Karpas-422 (cell line): ENCODE data around the gene PTGES3L. TPM values are rescaled to one million over a fixed set of nuclear protein-coding genes. Genes with fewer than 3 reads are reported as not detected.
"Not testable (repeated sequence)": the region's sequence is repeated elsewhere in the genome, so short reads cannot be mapped to it uniquely, and the experiment has no call there.

Experiments
- DNase-seq: peaks from one replicate; pipeline ENCODE4 v3.0.0-alpha.2; 2015
- H2AFZ ChIP-seq: fragments of 200-600 bp; sonication (generic); 2 replicates; pipeline ENCODE4 v1.6.1; 2014; ENCODE audit warnings: antibody characterized with exemption, low read length, mixed read lengths
- H3K27ac ChIP-seq: fragments of 200-600 bp; sonication (generic); 2 replicates; pipeline ENCODE4 v1.5.1; 2014; ENCODE audit warnings: mild to moderate bottlenecking, low read length, moderate library complexity
- H3K27me3 ChIP-seq: fragments of 200-600 bp; sonication (generic); 2 replicates; pipeline ENCODE4 v1.6.1; 2014; ENCODE audit warnings: low read length, mixed read lengths
- H3K36me3 ChIP-seq: fragments of 200-600 bp; sonication (generic); 2 replicates; pipeline ENCODE4 v1.6.1; 2014; ENCODE audit warnings: low read length, mixed read lengths; ENCODE audit not compliant: insufficient read depth
- H3K4me1 ChIP-seq: fragments of 200-600 bp; sonication (generic); 2 replicates; pipeline ENCODE4 v1.6.1; 2014; ENCODE audit warnings: mild to moderate bottlenecking, low read length, mixed read lengths
- H3K4me2 ChIP-seq: fragments of 200-600 bp; sonication (generic); 2 replicates; pipeline ENCODE4 v1.6.1; 2014; ENCODE audit warnings: low read length, low read depth, mild to moderate bottlenecking; ENCODE audit not compliant: poor library complexity, severe bottlenecking
- H3K4me3 ChIP-seq: fragments of 200-600 bp; sonication (generic); 2 replicates; pipeline ENCODE4 v1.5.1; 2014; ENCODE audit warnings: mild to moderate bottlenecking, antibody characterized with exemption, low read length, mixed read lengths
- H3K79me2 ChIP-seq: fragments of 200-600 bp; sonication (generic); 2 replicates; pipeline ENCODE4 v1.6.1; 2014; ENCODE audit warnings: mild to moderate bottlenecking, low read length, mixed read lengths
- H3K9ac ChIP-seq: fragments of 200-600 bp; sonication (generic); 2 replicates; pipeline ENCODE4 v1.6.0; 2014; ENCODE audit warnings: low read length
- H3K9me2 ChIP-seq: fragments of 200-600 bp; sonication (generic), shearing (Covaris generic); replicated peaks from 2 replicates; pipeline ENCODE4 v1.6.0; 2014; ENCODE audit warnings: mild to moderate bottlenecking, low read length, moderate library complexity; ENCODE audit not compliant: insufficient read depth
- H3K9me3 ChIP-seq: fragments of 300-700, 200-600 bp; sonication (generic); 2 replicates; pipeline ENCODE4 v1.6.1; 2014; ENCODE audit warnings: low read length, mixed read lengths
- H4K20me1 ChIP-seq: fragments of 200-600 bp; sonication (generic); 2 replicates; pipeline ENCODE4 v1.6.1; 2014; ENCODE audit warnings: mild to moderate bottlenecking, antibody characterized with exemption, low read length, low read depth; ENCODE audit not compliant: insufficient read depth
- total RNA-seq: library from RNA; depleted of rRNA; stranded (reverse); fragments of >200 nt; shearing (Covaris generic); gene quantifications from 2 replicates; pipeline ENCODE4 v1.2.3, GENCODE V29; 2014; ENCODE audit warnings: low replicate concordance

Gene PTGES3L
- total RNA-seq, 1 experiment from 2014 or later: 0.45 TPM

DNA sequence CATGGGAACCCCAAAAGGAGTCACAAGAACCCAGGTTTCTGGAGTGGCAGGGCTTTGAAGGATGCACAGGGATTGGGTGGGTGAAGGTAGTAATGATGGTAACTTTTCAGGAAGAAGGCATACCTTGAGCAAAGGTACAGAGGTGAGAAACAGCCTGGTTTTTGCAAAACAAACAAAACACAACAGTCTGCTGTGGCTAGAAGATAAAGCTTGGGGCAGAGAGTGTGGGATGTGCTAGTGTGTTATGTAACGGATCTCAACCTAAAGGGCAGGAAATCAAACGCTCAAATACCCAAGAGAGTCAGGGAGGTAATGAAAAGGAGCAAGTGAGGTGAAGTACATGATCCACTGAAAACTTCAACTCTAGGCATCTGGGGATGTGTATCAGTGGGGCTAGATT, 4.6 kb downstream of the PTGES3L start:
- Histone ChIP-seq H3K79me2 (no peaks in the 10 kb centered on the region), H3K9me2 (no peaks in the 10 kb centered on the region), H3K27ac (no peak overlapping the region), H3K36me3 (no peaks in the 10 kb centered on the region), H3K9ac (no peak overlapping the region), H3K4me3 (no peak overlapping the region), H3K9me3 (no peaks in the 10 kb centered on the region), H3K4me2 (no peak overlapping the region), H3K27me3 (no peaks in the 10 kb centered on the region), H2AFZ (no peak overlapping the region), H3K4me1 (peaks cover 9% of the 10 kb centered on the region), H4K20me1 (no peaks in the 10 kb centered on the region)
- DNase-seq: no peak

- H3K36me3 ChIP-seq, H3K27ac ChIP-seq, H2AFZ ChIP-seq: not testable (repeated sequence)
These were observed 6.6 kb downstream of the PTGES3L start for GRCh38 chr17:42973323-42973722.

GRCh38 chr17:42971589-42971988, 8.3 kb downstream of the PTGES3L start:
- Histone ChIP-seq H3K9me3 (no peaks in the 10 kb centered on the region), H4K20me1 (no peaks in the 10 kb centered on the region), H3K4me1 (0 out of 2 replicates have a peak, but pooled peaks cover 3% of the 10 kb centered on the region), H3K27ac (no peak overlapping the region), H3K36me3 (no peaks in the 10 kb centered on the region), H3K9me2 (no peaks in the 10 kb centered on the region), H3K4me2 (no peak overlapping the region), H3K79me2 (no peaks in the 10 kb centered on the region), H2AFZ (no peak overlapping the region), H3K27me3 (no peaks in the 10 kb centered on the region), H3K9ac (no peak overlapping the region), H3K4me3 (no peak overlapping the region)
- DNase-seq: no peak

More at GRCh38 chr17:42973323-42973722, 6.6 kb downstream of the PTGES3L start:
- not testable (repeated sequence) for H3K4me2 ChIP-seq, H4K20me1 ChIP-seq, H3K9ac ChIP-seq, H3K9me2 ChIP-seq, H3K4me1 ChIP-seq, DNase-seq, H3K4me3 ChIP-seq, H3K79me2 ChIP-seq, H3K9me3 ChIP-seq, H3K27me3 ChIP-seq

- H3K4me1 ChIP-seq: peaks cover 8% of the 10 kb centered on the region
- no peaks in the 10 kb centered on the region for H4K20me1 ChIP-seq
- no peaks in the 10 kb centered on the region for H3K27me3 ChIP-seq
- no peaks in the 10 kb centered on the region for H3K9me3 ChIP-seq
- no peaks in the 10 kb centered on the region for H3K36me3 ChIP-seq
- H2AFZ ChIP-seq: no peak overlapping the region
- no peaks in the 10 kb centered on the region for H3K9me2 ChIP-seq
- no peak overlapping the region for H3K4me2 ChIP-seq
- H3K9ac ChIP-seq: no peak overlapping the region
- H3K27ac ChIP-seq: no peak overlapping the region
- peaks cover 6% of the 10 kb centered on the region for H3K79me2 ChIP-seq
- H3K4me3 ChIP-seq: no peak overlapping the region
- DNase-seq: peak; percentile 42
These were observed 10.8 kb downstream of the PTGES3L start for GRCh38 chr17:42969001-42969581.

GRCh38 chr17:42967925-42968324, 12.0 kb downstream of the PTGES3L start:
- no peaks in the 10 kb centered on the region for H4K20me1 ChIP-seq
- no peak overlapping the region for H3K4me2 ChIP-seq
- H3K9me2 ChIP-seq: no peaks in the 10 kb centered on the region
- no peak for DNase-seq
- peaks cover 17% of the 10 kb centered on the region for H3K79me2 ChIP-seq
- no peaks in the 10 kb centered on the region for H3K36me3 ChIP-seq
- H3K27me3 ChIP-seq: no peaks in the 10 kb centered on the region
- no peaks in the 10 kb centered on the region for H3K9me3 ChIP-seq
- H2AFZ ChIP-seq: no peak overlapping the region
- H3K4me1 ChIP-seq: peaks cover 15% of the 10 kb centered on the region
- H3K4me3 ChIP-seq: no peak overlapping the region
- no peak overlapping the region for H3K27ac ChIP-seq
- no peak overlapping the region for H3K9ac ChIP-seq

DNA sequence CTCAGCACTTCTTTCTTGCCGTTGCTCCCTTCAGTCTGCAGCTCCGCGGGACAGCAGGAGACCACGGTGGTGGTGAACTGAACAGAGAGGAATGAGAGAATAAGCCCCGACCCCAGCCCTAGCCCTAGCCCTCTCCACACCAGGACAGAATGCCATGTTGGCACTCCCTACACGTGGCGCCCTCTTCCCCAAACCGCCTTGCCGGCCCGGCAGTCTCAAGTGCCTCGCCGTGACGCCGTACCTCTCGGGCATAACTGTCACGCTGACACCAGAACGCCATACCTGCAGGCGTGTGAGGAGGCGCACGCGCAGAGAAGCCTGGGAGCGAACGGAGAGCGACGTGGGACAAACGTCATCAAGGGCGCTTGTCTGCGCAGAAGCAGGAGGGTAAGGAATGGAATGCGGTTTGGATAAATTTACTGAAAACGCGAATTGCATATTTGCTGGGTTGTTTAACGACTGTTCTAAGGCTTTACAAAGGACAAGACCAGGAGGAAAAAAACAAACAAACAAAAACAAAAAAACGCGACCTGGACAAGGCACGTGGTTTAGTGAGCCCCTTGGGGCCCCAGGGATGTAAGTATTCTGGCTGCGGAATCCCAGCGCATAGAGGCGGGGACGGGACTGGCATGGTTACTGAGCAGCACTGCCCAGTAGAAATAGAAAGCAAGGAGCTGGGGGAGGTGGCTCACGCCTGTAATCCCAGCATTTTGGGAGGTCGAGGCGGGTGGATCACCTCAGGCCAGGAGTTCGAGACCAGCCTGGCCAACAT, 15.5 kb downstream of the PTGES3L start, which contains the start of gene AARSD1:
Gene AARSD1 (minus strand): TSS at position 294 of the 772 bp plus-strand sequence. CDS start 14 bp downstream, at position 280.
- Histone ChIP-seq H3K36me3 (peaks cover 20% of the 10 kb centered on the region), H3K4me2 (peak within 1 kb of the TSS; percentile 82), H3K4me3 (peak within 1 kb of the TSS; percentile 82), H3K9me2 (no peaks in the 10 kb centered on the region), H3K27me3 (no peaks in the 10 kb centered on the region), H3K9me3 (no peaks in the 10 kb centered on the region), H3K27ac (peak within 1 kb of the TSS; percentile 64), H4K20me1 (no peaks in the 10 kb centered on the region), H3K4me1 (peaks cover 21% of the 10 kb centered on the region), H2AFZ (peak within 1 kb of the TSS; percentile 75; the same call in 1 of the 2 replicates), H3K9ac (peak within 1 kb of the TSS; percentile 77), H3K79me2 (peaks cover 25% of the 10 kb centered on the region)
- DNase-seq: peak; percentile 97

DNA sequence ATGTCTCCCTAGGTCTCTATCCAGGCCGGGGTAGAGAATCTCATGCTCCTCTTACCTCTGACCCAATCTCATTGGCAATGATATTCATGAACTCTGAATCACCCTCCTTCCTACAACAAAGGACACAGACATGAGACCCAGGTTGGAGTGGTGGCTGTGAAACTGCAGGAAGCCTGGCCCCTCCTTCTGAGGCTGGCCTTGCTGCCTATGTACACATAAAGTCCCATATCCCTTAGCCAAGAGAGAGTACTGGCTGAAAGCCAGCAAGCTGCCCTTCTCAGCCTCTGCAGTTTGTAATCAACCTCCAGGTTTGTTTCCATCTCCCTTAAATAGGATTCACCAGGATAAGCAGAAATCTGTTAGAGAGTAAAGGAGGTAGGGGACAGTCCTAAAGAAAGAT, 26.2 kb downstream of the PTGES3L start:
- H3K9me3 ChIP-seq: no peaks in the 10 kb centered on the region
- DNase-seq: no peak
- H3K27me3 ChIP-seq: no peaks in the 10 kb centered on the region
- H3K27ac ChIP-seq: no peak overlapping the region
- no peaks in the 10 kb centered on the region for H3K4me1 ChIP-seq
- H3K36me3 ChIP-seq: peaks cover 30% of the 10 kb centered on the region; the same call in 1 of the 2 replicates
- H3K79me2 ChIP-seq: no peaks in the 10 kb centered on the region
- no peaks in the 10 kb centered on the region for H4K20me1 ChIP-seq
- no peak overlapping the region for H3K4me2 ChIP-seq
- no peak overlapping the region for H3K9ac ChIP-seq
- H3K9me2 ChIP-seq: no peaks in the 10 kb centered on the region
- H2AFZ ChIP-seq: no peak overlapping the region
- no peak overlapping the region for H3K4me3 ChIP-seq

DNA sequence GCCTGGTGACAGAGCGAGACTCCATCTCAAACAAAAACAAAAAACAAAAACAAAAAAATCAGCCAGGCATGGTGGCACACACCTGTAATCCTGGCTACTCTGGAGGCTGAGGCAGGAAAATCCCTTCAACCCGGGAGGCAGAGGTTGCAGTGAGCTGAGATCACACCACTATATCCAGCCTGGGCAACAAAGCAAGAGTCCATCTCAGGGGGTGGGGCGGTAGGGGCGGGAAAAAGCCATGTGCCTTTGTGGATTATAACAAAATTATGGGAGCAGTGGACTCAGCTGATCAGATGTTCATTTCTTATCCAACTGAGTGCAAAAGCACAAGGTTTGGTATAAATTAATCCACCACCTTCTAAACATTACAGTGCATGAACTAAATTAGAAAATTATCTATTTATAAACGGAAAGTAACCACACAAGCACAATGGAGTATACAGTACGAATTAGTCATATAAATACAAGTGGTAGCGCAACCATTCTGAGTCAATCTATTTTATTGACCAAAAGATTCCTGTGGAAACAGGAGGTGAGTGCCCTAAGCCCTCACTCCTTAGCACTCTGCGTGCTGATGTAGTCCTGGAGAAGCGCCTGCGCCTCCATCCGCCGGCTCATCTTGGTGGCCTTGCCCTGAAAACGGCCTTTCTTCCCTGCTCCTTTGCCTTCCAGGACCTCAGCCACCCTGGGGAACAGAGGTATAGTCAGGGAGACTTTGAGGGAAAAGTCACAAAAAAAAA, 29.7 kb downstream of the PTGES3L start:
- H3K36me3 ChIP-seq: peaks cover 11% of the 10 kb centered on the region; the same call in 1 of the 2 replicates
- H3K79me2 ChIP-seq: no peaks in the 10 kb centered on the region
- no peak overlapping the region for H3K27ac ChIP-seq
- H3K4me3 ChIP-seq: no peak overlapping the region
- DNase-seq: no peak
- no peaks in the 10 kb centered on the region for H4K20me1 ChIP-seq
- H2AFZ ChIP-seq: no peak overlapping the region
- no peaks in the 10 kb centered on the region for H3K9me2 ChIP-seq
- H3K27me3 ChIP-seq: no peaks in the 10 kb centered on the region
- no peaks in the 10 kb centered on the region for H3K9me3 ChIP-seq
- H3K4me1 ChIP-seq: no peaks in the 10 kb centered on the region
- H3K9ac ChIP-seq: no peak overlapping the region
- H3K4me2 ChIP-seq: no peak overlapping the region
